HG03575 (cell line): ENCODE results near the gene ZNF688.
"Not testable (repeated sequence)": the region's sequence is repeated elsewhere in the genome, so short reads cannot be mapped to it uniquely, and the experiment has no call there.

Experiments
- ATAC-seq: cut with Tn5 transposase; IDR thresholded peaks from one replicate; pipeline ENCODE4 v1.9.1; 2021; ENCODE audit not compliant: unreplicated experiment, insufficient number of reproducible peaks, low FRiP score; ENCODE audit errors: extremely low read depth

Gene ZNF688

DNA sequence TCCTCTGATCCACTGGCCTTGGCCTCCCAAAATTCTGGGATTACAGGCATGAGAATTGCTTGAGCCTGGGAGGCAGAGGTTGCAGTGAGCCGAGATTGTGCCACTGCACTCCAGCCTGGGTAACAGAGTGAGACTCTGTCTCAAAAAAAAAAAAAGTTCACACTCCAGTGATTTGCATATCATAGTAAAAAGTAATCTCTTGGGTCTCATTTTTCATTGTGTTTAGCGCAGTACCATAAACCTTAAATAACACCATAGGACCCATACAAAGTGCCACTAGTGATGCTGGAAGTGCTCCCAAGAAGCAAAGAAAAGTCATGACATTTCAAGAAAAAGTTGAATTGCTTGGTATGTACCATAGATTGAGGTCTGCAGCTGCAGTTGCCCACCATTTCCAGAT is 18.1 kb upstream of the ZNF688 start:
- not testable (repeated sequence) for ATAC-seq

DNA sequence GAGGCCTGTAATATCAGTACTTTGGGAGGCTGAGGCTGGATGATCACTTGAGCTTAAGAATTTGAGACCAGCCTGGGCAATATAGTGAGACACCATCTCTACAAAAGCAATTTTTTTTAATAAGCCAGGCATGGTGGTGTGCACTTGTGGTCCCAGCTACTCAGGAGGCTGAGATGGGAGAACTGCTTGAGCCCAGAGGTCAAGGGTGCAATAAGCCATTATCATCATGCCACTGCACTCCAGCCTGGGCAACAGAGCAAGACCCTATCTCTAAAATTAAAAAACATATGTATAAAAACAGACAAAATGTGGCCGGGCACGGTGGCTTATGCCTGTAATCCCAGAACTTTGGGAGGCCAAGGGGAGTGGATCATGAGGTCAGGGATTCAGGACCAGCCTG is 17.1 kb upstream of the ZNF688 start:
- no peak for ATAC-seq

DNA sequence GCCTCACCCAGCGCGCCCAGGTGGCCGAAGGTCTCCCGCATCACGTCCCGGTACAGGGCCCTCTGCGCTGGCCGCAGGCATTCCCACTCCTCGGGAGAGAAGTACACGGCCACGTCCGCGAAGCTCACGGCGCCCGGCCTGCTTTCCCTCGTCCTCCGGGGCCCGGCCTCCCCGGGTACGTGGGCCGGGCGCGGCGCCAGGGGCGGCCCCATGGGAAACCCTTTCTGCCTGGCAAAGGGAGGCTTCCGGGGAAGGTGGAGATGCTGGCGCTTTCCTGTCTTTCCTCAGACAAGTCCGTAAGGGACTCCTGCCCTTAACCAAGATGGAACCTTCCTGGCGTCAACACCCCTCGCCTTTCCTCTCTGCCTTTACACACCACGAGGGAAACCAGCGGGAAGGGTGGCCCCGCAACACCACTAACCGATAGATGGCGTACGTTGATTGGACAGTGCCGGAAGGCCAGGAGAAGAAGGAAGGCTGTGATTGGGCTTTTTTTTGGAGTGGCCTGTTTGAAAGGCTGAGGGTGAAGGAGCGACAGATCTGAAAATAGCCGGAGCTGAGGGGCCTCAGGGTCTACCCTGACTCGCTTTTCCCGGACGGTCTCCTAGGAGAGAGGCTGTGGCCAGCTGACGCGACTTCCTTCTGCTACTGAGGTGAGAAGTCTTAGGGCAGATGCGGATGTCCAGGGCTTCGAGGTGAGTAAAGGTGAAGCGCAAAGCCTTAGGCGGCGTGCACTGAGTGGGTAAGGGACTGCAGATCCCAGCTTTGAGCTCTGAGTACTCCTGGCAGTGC is 14.1 kb upstream of the ZNF688 start, which contains the start of gene ZNF785:
Gene ZNF785 (minus strand): TSS at position 298 of the 792 bp plus-strand sequence. CDS start 86 bp downstream, at position 212.
- no peak for ATAC-seq

DNA sequence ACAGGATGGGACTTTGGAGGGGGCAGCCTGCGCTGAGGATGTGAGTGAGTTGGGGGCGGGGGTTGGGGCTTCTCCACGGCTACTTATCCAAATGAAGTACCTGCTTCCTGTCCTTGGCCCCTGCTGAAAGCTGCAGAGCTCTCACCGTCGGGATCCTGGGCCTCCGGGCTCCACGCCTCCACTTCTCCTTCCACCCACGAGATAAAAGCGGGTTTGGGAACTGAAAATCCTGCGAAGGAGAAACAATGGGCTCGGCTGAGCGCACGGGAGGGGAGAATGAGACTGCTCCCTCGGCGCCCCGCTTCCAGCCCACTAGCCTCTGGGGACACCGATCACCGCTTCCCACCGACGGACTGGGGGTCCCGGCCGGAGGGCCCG is 13.5 kb upstream of the ZNF688 start:
- ATAC-seq = no peak

DNA sequence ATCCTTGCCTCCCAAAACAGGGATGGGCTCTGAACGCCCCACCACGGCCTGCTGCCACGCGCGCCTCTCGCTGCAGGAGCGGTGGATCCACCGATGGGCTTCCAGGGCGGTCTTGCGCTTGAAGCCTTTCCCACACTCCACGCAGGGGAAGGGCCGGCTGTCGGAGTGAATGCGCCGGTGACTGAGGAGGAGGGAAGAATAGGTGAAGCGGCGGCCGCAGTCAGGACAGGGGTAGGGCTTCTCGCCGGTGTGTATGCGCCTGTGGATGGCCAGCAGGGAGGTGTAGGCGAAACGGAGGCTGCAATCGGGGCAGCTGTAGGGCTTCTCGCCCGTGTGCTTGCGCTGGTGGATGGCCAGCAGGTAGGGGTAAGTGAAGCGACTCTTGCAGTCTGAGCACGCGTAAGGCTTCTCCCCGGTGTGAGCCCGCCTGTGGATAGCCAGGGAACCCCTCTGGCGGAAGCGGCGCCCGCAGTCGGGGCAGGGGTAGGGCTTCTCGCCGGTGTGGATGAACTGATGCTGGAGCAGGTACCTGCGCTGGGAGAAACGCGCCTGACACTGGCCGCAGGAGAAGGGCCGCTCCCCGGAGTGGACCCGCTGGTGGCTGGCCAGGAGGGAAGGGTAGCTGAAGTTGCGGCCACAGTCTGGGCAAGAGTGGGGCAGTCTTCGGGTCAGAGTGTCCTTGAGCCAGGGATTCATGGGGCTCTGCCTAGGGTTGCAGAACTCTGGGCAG is 11.3 kb upstream of the ZNF688 start:
- no peak for ATAC-seq

DNA sequence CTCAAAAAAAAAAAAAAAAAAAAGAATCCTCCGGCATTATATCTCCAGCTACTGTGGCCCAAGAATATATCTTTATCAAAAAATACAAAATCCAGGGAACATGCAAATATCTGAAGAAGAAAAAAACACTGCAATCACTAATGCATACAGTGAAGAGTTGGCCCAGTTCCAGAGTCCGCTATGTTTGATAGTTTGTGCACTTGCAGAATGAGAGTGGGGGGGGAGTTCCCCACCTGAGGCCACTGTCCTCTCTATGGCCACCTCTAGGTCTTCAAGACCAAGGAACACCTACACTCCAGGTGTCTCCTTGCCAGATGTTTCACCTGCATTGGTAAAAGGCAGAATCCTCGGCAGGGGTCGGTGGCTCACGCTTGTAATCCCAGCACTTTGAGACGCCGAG is 9.9 kb upstream of the ZNF688 start:
- ATAC-seq = no peak

DNA sequence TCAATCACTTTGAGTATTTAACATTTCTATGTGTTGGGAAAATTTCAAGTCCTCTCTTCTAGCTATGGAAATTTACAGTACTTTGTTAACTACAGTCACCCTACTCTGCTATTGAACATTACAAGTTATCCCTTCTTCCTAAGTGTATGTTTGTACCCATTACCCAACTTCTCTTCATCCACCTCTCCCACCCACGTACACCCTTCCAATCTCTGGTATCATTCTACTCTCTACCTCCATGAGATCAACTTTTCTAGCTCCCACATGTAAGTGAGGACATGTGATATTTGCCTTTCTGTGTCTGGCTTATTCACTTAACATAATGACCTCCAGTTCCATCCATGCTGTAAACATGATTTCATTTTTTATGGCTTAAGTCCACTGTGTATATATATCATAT is 3.2 kb upstream of the ZNF688 start:
- no peak for ATAC-seq

DNA sequence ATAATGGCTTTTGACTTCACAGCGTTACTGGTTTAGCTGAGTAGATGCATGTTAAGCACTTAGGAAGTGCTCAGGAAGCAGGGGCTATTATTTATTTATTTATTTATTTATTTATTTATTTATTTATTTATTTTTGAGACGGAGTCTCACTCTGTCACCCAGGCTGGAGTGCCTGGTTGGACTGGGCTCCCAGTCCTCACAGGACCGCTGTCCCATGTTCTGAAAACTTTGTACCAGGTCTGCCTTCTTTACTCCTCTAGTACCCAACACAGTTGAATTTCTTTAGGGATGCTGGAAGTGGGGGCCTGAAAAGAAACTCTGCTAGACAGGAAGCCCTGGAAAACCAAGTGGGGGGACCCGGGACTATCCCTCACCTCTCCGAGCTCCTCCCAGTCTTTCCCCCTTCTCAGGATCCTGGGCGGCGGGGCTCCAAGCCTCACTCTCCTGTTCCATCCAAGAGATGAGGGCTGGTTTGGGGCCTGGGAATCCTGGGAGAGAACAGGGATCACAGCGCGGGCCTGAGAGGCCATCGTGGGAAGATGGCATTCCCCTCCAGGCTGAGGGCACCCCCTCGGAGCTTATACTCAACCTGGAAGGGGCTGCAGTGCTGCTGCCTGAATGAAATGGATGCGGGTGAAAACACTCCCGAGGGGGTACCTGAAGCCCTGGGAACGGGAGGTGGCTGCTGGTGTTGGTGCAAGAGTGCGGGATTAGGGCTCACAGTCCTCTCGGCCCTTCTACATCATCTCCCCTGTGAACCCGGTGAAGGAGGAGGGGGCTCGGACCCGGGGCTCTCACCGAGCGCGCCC is 674 bp downstream of the ZNF688 start:
- ATAC-seq = no peak

DNA sequence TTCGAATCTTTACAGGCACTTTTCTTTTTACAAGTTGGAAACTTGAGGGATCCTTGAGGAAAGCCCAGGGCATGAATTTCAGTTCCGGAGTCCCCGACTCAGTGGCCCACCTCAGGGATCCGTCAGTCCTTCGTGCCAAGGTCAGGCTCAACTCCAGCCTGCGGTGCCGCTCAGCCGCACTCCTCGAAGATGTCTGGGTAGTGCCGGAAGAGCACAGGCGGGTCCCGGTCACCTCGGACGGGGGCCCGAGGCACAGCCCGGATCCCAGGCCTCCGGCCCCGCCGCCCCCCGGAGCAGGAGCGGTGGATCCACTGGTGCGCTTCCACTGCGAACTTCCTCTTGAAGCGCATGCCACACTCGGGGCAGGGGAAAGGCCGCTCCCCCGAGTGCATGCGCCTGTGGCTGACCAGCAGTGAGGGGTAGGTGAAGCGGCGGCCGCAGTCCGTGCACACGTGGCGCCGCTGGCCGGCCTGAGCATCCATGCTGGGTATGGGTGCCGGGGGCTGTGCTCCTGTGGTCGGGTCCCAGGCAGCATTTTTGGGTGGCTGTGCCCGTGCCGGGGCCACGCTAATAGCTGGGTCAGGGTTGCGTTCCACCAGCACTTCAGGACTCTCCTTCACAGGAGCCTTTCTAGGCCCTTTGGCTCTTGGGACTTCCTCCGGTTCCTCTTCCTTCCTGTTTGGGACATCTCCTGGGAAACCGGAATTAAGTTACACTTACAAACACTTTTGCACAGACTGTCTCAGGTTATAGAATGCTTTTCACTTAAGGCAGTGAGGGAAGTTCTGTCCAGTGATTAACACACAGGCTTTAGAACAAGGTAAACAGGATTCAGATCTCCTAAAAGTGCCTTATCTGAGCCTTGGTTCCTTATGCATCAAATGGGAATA is 1.5 kb downstream of the ZNF688 start:
- no peak for ATAC-seq

DNA sequence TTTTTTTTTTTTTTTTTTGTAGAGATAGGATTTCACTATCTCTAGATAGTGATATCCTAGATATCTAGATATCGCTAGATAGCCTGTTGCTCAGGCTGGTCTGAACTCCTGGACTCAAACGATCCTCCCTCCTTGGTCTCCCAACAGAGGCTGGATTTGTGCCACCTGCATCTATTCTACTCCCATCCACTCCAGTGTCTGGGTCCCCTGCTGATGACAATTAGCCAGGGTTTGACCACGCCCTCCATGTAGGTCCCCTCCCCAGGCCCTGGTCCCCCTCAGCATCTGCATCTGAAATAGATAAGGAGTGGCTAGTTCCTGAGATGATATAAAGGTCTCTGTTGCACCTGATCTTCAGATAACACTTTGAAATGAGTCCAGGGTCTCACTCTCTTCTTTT is 2.2 kb downstream of the ZNF688 start:
- no peak for ATAC-seq

DNA sequence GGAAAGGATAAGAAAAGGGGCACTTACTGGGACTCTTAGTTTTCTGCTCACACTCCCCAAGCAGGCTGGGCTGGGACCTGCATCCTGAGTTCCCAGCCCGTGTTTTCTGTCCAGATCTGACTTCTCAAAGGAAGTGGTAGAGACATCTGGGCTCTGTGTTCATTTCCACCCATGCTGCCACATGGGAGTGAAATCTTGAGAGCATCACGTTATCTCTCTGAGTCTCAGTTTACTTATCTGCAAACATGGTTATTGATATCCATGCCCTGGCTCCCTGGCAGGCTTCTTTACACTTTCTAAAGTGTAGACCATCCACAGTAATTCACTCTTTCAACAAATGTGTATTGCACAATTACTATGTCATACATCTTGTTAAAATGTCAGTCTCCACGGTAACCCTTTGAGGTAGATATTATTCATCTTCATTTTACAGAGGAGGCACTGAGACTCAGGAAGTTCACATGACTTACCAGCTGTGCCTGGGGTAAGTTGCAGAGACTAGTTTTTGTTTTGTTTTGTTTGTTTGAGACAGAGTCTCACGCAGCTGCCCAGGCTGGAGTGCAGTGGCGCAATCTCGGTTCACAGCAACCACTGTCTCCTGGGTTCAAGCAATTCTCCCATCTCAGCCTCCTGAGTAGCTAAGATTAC is 3.4 kb downstream of the ZNF688 start:
- no peak for ATAC-seq

DNA sequence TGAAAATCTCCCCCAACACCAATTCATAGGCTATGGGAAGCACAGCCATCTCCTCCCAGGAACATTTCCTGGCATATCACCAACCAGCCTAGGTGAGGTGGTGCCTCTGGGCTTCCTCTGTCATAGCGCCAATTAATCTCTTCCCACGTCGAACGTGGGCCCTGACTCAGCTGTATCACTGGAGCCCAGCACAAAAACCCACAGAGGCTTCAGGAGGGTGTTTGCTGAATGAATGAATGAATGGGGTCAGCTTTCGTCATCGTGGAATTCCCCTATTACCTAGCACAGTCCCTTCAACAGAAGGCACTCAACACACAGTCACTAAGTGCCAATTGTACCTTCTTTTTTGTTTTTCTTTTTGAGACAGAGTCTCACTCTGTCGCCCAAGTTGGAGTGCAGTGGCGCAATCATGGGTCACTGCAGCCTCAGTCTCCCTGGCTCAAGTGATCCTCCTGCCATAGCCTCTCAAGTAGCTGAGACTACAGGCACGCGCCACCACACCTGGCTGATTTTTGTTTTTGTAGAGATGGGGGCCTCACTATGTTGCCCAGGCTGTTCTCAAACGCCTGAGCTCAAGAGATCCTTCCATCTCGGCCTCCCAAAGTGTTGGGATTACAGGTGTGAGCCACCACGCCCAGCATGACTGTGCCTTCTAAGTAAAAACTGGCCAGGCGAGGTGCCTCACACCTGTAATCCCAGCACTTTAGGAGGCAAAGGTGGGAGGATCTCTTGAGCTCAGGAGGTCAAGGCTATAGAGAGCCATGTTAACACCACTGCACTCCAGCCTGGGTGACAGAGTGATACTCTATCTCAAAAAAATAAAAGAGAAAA is 4.1 kb downstream of the ZNF688 start:
- ATAC-seq = no peak

DNA sequence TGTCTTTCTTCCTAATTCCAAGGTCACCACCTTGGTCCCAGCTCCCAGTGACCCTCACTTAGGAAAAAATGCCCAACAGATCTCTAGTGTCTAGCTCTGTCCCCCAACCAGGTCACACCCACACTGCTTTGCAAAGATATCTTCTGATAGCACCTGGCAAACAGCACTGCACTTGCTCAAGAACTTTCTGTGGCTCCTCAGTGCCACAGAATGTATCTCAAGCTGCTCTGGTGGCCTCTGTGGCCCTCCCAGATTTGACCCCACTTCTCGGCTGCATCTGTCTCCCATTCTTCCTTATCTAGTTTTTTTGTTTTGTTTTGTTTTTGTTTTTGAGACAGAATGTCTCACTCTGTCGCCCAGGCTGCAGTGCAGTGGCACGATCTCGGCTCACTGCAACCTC is 5.0 kb downstream of the ZNF688 start:
- ATAC-seq = no peak

DNA sequence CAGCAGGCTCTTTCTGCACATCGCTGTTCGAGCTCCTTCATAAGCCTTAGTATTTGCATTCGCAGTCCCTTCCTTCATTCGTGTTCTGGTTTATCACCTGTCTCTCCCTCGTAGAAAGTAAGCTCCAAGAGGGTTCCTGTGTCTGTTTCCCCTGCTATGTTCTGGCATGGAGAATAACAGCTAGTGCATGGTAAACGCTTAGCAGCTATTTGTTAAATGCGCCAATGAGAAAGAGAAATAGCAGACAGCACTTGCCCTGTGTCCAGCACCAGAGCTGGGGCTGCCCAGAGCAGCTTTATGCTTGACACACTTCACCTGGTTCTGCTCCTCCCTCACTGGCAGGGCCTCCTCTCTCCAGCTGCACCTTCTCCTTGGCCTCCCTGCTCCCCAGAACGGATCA is 5.5 kb downstream of the ZNF688 start:
- no peak for ATAC-seq

DNA sequence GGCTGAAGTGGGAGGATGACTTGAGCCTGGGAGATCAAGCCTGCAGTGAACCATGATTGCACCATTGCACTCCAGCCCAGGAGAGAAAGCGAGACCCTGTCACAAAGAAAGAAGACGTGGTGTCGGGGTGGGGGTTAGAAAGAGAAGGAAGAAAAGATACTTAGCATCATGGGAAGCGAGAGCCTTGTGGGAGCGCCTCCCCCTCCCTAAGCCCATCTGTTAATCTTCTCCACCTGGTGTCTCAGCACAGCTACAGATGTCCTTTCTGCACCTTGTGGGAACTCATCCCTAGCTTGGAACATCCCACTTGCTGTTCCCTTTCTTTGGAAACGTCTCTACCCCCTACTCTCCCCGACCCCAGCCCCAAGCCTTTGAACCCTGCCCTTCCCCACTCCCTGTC is 6.0 kb downstream of the ZNF688 start:
- no peak for ATAC-seq

DNA sequence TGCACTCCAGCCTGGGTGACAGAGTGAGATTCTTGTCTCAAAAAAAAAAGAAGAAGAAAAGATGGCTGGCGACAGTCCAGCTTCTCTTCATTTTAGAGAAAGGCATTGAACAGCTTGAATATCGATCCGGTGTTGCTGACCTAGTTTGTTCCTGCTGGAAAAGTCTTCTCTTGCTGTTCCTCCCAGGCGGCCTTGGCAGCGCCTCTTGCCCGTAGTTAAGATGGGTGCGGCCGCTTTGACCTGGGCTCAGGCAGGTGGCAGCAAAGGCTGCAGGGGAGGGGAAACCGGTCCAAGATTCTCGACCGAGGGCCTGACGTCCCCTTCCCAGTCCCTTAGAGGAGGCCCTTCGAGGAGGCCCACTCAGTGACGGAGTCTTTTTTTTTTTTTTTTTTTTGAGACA is 9.5 kb downstream of the ZNF688 start:
- no peak for ATAC-seq

DNA sequence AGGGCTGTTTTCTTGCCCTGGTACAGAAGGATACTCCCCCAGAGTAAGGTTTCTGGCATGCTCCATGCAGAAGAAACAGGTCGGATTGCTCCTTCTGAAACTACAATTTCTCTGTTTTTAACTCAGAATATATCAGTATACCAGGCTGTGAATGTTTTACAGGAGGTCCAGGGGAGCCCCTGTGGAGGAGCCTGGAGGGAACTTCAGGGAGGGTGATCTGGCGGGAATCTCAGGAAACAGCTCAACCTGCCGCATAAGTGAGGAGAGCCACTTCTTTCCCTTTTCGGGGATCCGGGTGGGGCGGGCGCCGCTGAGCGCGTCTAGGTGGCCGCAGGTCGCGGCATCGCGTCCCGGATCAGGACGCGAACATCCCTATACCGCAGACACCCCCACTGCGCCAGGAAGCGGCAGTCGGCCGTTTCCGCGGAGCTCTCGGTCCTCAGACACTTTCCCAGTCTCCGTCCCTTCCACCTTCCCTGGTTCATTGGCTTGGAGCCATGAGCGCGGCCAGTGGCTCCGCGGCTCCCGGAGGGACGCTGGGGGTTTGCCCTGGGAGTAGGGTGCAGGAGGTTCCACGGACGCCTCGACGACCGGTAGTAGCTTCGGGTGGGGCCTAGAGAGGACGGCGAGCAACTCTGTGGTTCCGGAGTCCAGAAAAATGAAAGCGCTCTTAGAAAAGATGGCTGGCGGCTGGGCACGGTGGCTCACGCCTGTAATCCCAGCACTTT is 10.3 kb downstream of the ZNF688 start:
- ATAC-seq = no peak
